Measurements from ENCODE around the gene MED20.

GRCh38 chr6:41922154-41922553, 1.2 kb upstream of the MED20 start:
- TF ChIP-seq CTCF (IDR thresholded peaks at IDR 0.05; ENCODE audit: insufficient read depth, low read depth, low read length) (no peak), EZH2 (IDR thresholded peaks at IDR 0.05; ENCODE audit: insufficient read depth, low read length) (no peak)

Data from astrocyte (in vitro differentiated cells and primary cell).